ENCODE data around the gene ADAMTS9.

GRCh38 chr3:64687086-64687780 lies 567 bp downstream of the ADAMTS9 start:
- TF ChIP-seq GATA2 (IDR thresholded peaks at IDR 0.05; ENCODE audit: low read depth, low read length) (no peak), GATA3 (IDR thresholded peaks at IDR 0.05; ENCODE audit: low read depth, low read length) (no peak)

Measured in SH-SY5Y (cell line).